ENCODE data around the gene NANOG. TPM values are rescaled to one million over a fixed set of nuclear protein-coding genes. Genes with fewer than 3 reads are reported as not detected.
"Not testable (repeated sequence)": the region's sequence is repeated elsewhere in the genome, so short reads cannot be mapped to it uniquely, and the experiment has no call there.

NANOG gene
- total and polyA plus RNA-seq, 2 of the 8 experiments (the other 6 are each of a cell fraction or from before 2014, with no cell fraction given), result 53.7 to 231 TPM

DNA sequence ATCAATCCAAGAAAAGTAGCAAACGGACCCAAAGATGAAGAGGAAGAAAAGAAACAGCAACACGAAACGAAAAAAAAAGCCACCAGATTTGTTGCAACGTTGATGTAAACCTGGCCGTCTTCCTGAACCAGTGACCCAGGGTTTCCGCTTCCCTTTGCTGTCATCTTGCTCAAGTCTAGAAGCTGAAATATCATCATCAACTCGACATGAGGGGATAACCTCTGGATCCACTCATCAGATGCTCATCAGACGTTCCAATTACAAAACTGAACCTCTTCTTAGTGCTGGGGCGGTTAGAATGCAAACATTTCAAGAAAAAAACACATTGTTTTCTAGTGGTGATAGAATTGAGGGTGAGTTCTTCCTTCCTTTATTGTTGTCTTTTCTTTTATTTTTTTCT lies 54.4 kb downstream of the NANOG start:
- CTCF ChIA-PET (ENCODE audit: partially characterized antibody), result interaction anchor here (1.2 kb wide), 1 partner anchor 12 kb away, joined by 4 read pairs; no protein-coding TSS in a partner anchor
- H2BK5ac ChIP-seq (ENCODE audit: low read depth, low read length); H4K8ac ChIP-seq (ENCODE audit: extremely low read depth, insufficient read depth, low read length); H4K20me1 ChIP-seq (replicated peaks in 1 of 2; ENCODE audit: control insufficient read depth in 1 of 2, insufficient read depth in 2 of 2, low read length in 2 of 2); H3K14ac ChIP-seq (ENCODE audit: insufficient read length); POLR2A ChIA-PET (ENCODE audit: partially characterized antibody); H3K23me2 ChIP-seq (ENCODE audit: low read depth, low read length); H2BK15ac ChIP-seq (ENCODE audit: low read length); H3K4me1 ChIP-seq (replicated peaks in 1 of 4; ENCODE audit: control insufficient read depth in 3 of 4, insufficient read depth in 4 of 4, low read length in 3 of 4); H3K56ac ChIP-seq (replicated peaks; ENCODE audit: insufficient read length, low read depth, low read length); H2BK20ac ChIP-seq (ENCODE audit: low read length); H4K5ac ChIP-seq (ENCODE audit: insufficient read length, low read depth, low read length); H3K18ac ChIP-seq (ENCODE audit: extremely low read depth, low read length); H2AK5ac ChIP-seq (ENCODE audit: low read depth, low read length); H2BK12ac ChIP-seq (ENCODE audit: low read depth, low read length); H4K91ac ChIP-seq (replicated peaks; ENCODE audit: insufficient read length, low read length); H3K27ac ChIP-seq (ENCODE audit: low read depth, low read length); DNase-seq (ENCODE audit: low read depth in 1 of 2, low spot score in 2 of 2); H2AFZ ChIP-seq (ENCODE audit: low read length); H3K4me2 ChIP-seq (ENCODE audit: insufficient read depth in 1 of 2, low read depth in 2 of 2, low read length in 2 of 2); H3K36me3 ChIP-seq (ENCODE audit: control insufficient read depth in 2 of 4, insufficient read depth in 4 of 4, low read length in 3 of 4); H3K9me3 ChIP-seq (ENCODE audit: insufficient read depth in 2 of 2, low read depth in 1 of 2, low read length in 1 of 2); H3K79me2 ChIP-seq (ENCODE audit: control insufficient read depth in 1 of 2, insufficient read depth in 2 of 2, low read length in 2 of 2); H3K27me3 ChIP-seq (replicated peaks in 1 of 4; ENCODE audit: control insufficient read depth in 3 of 4, extremely low read depth in 1 of 4, insufficient read depth in 3 of 4, low read length in 3 of 4); H2BK120ac ChIP-seq (replicated peaks; ENCODE audit: low read depth, low read length); H3K9ac ChIP-seq (replicated peaks in 1 of 4; ENCODE audit: extremely low read depth in 1 of 4, low read depth in 3 of 4, low read length in 3 of 4); H3K23ac ChIP-seq (ENCODE audit: insufficient read length); H3K4ac ChIP-seq (replicated peaks; ENCODE audit: insufficient read length, low read depth, low read length); H3K79me1 ChIP-seq (ENCODE audit: low read depth, low read length); H3K4me3 ChIP-seq (ENCODE audit: extremely low read depth in 1 of 4, insufficient read depth in 2 of 4, low read depth in 3 of 4, low read length in 4 of 4): not testable (repeated sequence)
- peak; percentile 95 for FAIRE-seq
- 70% methylated on average over 3 of the region's 9 CpGs; no CpG with 5 or more reads in 1 of the 2 experiments for WGBS, 2 experiments (ENCODE audit: extremely low coverage in 1 of 2, insufficient coverage in 1 of 2, insufficient read length in 1 of 2, insufficient replicate concordance in 2 of 2, low coverage in 1 of 2, low lambda C conversion rate in 2 of 2, missing lambda C conversion rate in 1 of 2)

All from H1 (cell line).